ENCODE results near the gene CDH16. TPM values are rescaled to one million over a fixed set of nuclear protein-coding genes. Genes with fewer than 3 reads are reported as not detected.
A peak's percentile ranks its signal among the peaks of the same experiment; 100 is the strongest.

Gene CDH16
- total and polyA plus RNA-seq, 8 donors = not detected

DNA sequence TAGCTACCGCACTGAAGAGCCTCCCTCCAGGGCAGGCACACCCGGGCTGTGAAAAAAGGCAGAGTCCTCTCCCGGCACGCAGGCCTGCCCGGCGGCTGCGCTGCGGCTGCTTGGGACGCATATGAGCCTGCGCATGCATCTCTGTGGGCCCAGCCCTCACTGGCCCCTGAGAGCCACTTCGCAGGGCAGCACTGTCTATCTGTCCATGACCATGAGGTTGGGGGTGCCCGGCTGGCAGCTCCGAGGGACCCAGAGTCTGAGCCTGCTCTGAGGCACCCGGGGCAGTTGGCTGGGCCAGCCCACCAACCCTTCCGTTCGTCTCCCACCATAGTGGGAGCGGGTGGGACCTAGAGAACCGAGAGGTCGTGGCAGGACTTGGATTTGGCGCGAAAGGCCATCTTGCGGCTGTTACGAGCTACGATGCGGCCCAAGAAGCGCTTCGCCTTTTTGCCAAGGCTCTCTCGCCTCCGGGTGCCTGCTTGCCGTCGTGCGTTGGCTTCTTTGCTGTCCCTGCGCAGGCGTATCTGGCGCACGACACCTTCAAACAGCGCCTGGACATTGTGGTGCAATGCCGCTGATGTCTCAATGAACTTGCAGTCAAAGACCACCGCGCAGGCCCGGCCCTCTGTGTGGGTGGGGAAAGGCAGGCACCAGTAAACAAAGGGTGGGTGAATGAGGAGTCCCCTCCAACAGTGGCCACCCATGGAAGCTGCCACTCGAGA is 3.2 kb upstream of the CDH16 start:
- no peaks in the 10 kb centered on the region for H3K27me3 ChIP-seq
- no peak overlapping the region for H3K27ac ChIP-seq
- WGBS, 2 donors = 56 to 64% methylated on average over 42 of the region's 42 CpGs
- no peaks in the 10 kb centered on the region for H3K4me1 ChIP-seq
- no peaks in the 10 kb centered on the region for H3K36me3 ChIP-seq
- no peak overlapping the region for H3K4me3 ChIP-seq
- no peak for DNase-seq
- ATAC-seq = no peak
- no peaks in the 10 kb centered on the region for H3K9me3 ChIP-seq
- TF ChIP-seq CTCF (IDR thresholded peaks at IDR 0.05) = no peak
- no peak for FAIRE-seq
- intact Hi-C loops (cut with DNase I) = no loop called here

GRCh38 chr16:66920924-66921680 is 2.4 kb upstream of the CDH16 start:
- Histone ChIP-seq H3K4me3 (no peak overlapping the region), H3K27me3 (no peaks in the 10 kb centered on the region), H3K9me3 (no peaks in the 10 kb centered on the region), H3K27ac (no peak overlapping the region), H3K4me1 (no peaks in the 10 kb centered on the region), H3K36me3 (no peaks in the 10 kb centered on the region)
- ATAC-seq = no peak
- whole genome bisulfite sequencing, 2 donors = 52 to 57% methylated on average over 9 of the region's 9 CpGs
- intact Hi-C loops (cut with DNase I) = no loop called here
- no peak for TF ChIP-seq CTCF (IDR thresholded peaks at IDR 0.05)
- DNase-seq = no peak
- no peak for FAIRE-seq

DNA sequence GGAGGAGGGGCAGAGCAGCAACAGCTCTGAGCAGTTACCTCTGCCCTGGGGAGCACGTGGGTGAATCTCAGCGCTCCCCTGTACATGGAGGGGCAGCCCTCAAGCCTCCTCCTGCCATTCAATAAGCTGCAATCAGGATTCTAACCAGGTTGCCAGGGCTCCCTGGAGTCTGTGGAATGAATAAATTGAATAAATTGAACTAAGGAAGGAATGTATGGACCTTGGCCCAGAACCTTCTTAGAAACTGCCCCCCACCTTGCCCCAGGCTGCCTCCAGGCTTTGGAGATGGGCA is 1.6 kb upstream of the CDH16 start:
- DNase-seq (peak in 1 of 6 donors; percentile 6), FAIRE-seq (no peak), ATAC-seq (no peak)
- no peak overlapping the region for H3K27ac ChIP-seq
- H3K36me3 ChIP-seq = no peaks in the 10 kb centered on the region
- intact Hi-C loops (cut with DNase I) = no loop called here
- H3K4me1 ChIP-seq = no peaks in the 10 kb centered on the region
- no peaks in the 10 kb centered on the region for H3K9me3 ChIP-seq
- 57 to 59% methylated on average over 2 of the region's 2 CpGs for WGBS, 2 donors
- no peak overlapping the region for H3K4me3 ChIP-seq
- H3K27me3 ChIP-seq = no peaks in the 10 kb centered on the region
- TF ChIP-seq CTCF (IDR thresholded peaks at IDR 0.05) = no peak

GRCh38 chr16:66919569-66920298 is 1.0 kb upstream of the CDH16 start:
- peak in 1 of 6 donors; percentile 24 for DNase-seq
- 42 to 44% methylated on average over 5 of the region's 5 CpGs for WGBS, 2 donors
- no peaks in the 10 kb centered on the region for H3K4me1 ChIP-seq
- H3K27ac ChIP-seq = no peak overlapping the region
- no peak overlapping the region for H3K4me3 ChIP-seq
- ATAC-seq = no peak
- FAIRE-seq = no peak
- no peaks in the 10 kb centered on the region for H3K36me3 ChIP-seq
- no peaks in the 10 kb centered on the region for H3K9me3 ChIP-seq
- no peaks in the 10 kb centered on the region for H3K27me3 ChIP-seq
- intact Hi-C loops (cut with DNase I) = loop anchor here in 1 of 3 donors (10.0 kb wide), 1 partner anchor 55 kb away; no protein-coding TSS in a partner anchor
- no peak for TF ChIP-seq CTCF (IDR thresholded peaks at IDR 0.05)
